ENCODE measurements around the gene MTMR2. TPM values are rescaled to one million over a fixed set of nuclear protein-coding genes. Genes with fewer than 3 reads are reported as not detected.

Gene MTMR2
- total and polyA plus RNA-seq, 2 donors (not counting 1 experiment from before 2014, with no cell fraction given): 29.2 to 48.2 TPM

DNA sequence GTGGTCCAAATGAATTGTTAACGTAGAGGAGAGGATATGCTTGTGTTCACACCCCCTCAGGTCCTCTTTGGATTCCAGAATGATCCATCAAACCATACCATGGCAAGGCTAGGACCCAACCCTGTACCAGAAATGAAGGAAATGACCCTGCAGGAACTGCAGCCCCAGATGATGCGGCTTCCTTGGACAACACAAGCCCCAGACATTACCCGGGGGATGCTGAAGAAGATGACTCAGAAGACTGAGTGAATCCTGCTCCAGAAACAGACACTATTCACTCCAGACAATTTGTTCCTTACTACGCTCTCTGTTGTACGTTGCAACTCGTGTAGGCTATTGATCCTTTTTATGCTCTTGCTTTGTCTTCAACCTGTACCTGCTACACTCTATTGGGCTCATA, 15.2 kb upstream of the MTMR2 start:
- H2AFZ ChIP-seq (ENCODE audit: low read length): no peak overlapping the region
- no peak overlapping the region for H3K27ac ChIP-seq (ENCODE audit: insufficient read depth, low read length)
- no peaks in the 10 kb centered on the region for H3K36me3 ChIP-seq (ENCODE audit: control insufficient read depth, insufficient read depth, low read length)
- H4K20me1 ChIP-seq (ENCODE audit: control insufficient read depth, extremely low read depth, insufficient read depth, low read length): no peaks in the 10 kb centered on the region
- no peak for TF ChIP-seq EZH2 (IDR thresholded peaks at IDR 0.05; ENCODE audit: low read length, missing control alignments)
- TF ChIP-seq, protein P1, sequence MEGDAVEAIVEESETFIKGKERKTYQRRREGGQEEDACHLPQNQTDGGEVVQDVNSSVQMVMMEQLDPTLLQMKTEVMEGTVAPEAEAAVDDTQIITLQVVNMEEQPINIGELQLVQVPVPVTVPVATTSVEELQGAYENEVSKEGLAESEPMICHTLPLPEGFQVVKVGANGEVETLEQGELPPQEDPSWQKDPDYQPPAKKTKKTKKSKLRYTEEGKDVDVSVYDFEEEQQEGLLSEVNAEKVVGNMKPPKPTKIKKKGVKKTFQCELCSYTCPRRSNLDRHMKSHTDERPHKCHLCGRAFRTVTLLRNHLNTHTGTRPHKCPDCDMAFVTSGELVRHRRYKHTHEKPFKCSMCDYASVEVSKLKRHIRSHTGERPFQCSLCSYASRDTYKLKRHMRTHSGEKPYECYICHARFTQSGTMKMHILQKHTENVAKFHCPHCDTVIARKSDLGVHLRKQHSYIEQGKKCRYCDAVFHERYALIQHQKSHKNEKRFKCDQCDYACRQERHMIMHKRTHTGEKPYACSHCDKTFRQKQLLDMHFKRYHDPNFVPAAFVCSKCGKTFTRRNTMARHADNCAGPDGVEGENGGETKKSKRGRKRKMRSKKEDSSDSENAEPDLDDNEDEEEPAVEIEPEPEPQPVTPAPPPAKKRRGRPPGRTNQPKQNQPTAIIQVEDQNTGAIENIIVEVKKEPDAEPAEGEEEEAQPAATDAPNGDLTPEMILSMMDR (conservative IDR thresholded peaks at IDR 0.05 in 1 of 2, IDR thresholded peaks at IDR 0.05 in 1 of 2; ENCODE audit: low read depth in 1 of 2, low read length in 2 of 2): no peak
- H3K4me1 ChIP-seq (ENCODE audit: control insufficient read depth, extremely low read depth, insufficient read depth, low read length): no peaks in the 10 kb centered on the region
- no peak for DNase-seq (ENCODE audit: low read depth in 2 of 2)
- H3K4me2 ChIP-seq (ENCODE audit: extremely low read depth, insufficient read depth, low read length): no peak overlapping the region
- no peaks in the 10 kb centered on the region for H3K27me3 ChIP-seq (ENCODE audit: control insufficient read depth, insufficient read depth, low read length)
- H3K9me3 ChIP-seq (ENCODE audit: control insufficient read depth, insufficient read depth, low read depth, low read length): no peaks in the 10 kb centered on the region
- H3K79me2 ChIP-seq (ENCODE audit: control insufficient read depth, insufficient read depth, low read length): no peaks in the 10 kb centered on the region
- no peak overlapping the region for H3K4me3 ChIP-seq (replicated peaks in 1 of 4; ENCODE audit: control extremely low read depth in 1 of 4, insufficient read depth in 1 of 4, low read depth in 3 of 4, low read length in 4 of 4)
- H3K9ac ChIP-seq (ENCODE audit: insufficient read depth, low read length): no peak overlapping the region

GRCh38 chr11:95937358-95937757, 13.5 kb upstream of the MTMR2 start:
- H3K4me2 ChIP-seq (ENCODE audit: extremely low read depth, insufficient read depth, low read length): no peak overlapping the region
- DNase-seq (ENCODE audit: low read depth in 2 of 2): peak in 1 of 2 donors; percentile 37
- H3K9me3 ChIP-seq (ENCODE audit: control insufficient read depth, insufficient read depth, low read depth, low read length): no peaks in the 10 kb centered on the region
- no peaks in the 10 kb centered on the region for H3K36me3 ChIP-seq (ENCODE audit: control insufficient read depth, insufficient read depth, low read length)
- no peaks in the 10 kb centered on the region for H3K27me3 ChIP-seq (ENCODE audit: control insufficient read depth, insufficient read depth, low read length)
- no peak overlapping the region for H3K9ac ChIP-seq (ENCODE audit: insufficient read depth, low read length)
- H3K79me2 ChIP-seq (ENCODE audit: control insufficient read depth, insufficient read depth, low read length): no peaks in the 10 kb centered on the region
- no peak overlapping the region for H2AFZ ChIP-seq (ENCODE audit: low read length)
- no peak overlapping the region for H3K4me3 ChIP-seq (replicated peaks in 1 of 4; ENCODE audit: control extremely low read depth in 1 of 4, insufficient read depth in 1 of 4, low read depth in 3 of 4, low read length in 4 of 4)
- H3K27ac ChIP-seq (ENCODE audit: insufficient read depth, low read length): no peak overlapping the region
- H4K20me1 ChIP-seq (ENCODE audit: control insufficient read depth, extremely low read depth, insufficient read depth, low read length): no peaks in the 10 kb centered on the region
- no peaks in the 10 kb centered on the region for H3K4me1 ChIP-seq (ENCODE audit: control insufficient read depth, extremely low read depth, insufficient read depth, low read length)
- no peak for TF ChIP-seq EZH2 (IDR thresholded peaks at IDR 0.05; ENCODE audit: low read length, missing control alignments)
- TF ChIP-seq, protein P1 (conservative IDR thresholded peaks at IDR 0.05 in 1 of 2, IDR thresholded peaks at IDR 0.05 in 1 of 2; ENCODE audit: low read depth in 1 of 2, low read length in 2 of 2): no peak

DNA sequence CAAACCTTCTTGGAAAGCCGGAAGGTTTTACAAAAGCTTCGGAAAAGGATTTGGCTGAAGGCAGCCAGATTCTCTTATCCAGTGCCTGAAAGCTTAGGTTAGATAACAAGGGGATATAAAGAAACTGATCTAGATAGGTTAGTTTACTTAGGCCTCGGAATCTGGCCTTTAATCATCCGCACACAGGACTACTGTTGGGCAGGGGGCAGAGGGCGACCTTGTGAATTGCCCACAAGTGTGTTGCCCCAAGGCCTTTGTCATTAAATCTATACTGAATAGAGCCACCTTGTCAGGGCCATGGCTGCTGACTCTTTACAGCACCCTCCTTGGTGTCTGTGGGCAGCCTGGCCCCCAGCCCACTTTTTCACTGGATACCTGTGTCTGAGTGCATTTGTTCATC, 9.7 kb upstream of the MTMR2 start:
- no peak overlapping the region for H2AFZ ChIP-seq (ENCODE audit: low read length)

More for the DNA sequence above, 9.7 kb upstream of the MTMR2 start:
- H3K27ac ChIP-seq (ENCODE audit: insufficient read depth, low read length): no peak overlapping the region
- H3K27me3 ChIP-seq (ENCODE audit: control insufficient read depth, insufficient read depth, low read length): no peaks in the 10 kb centered on the region
- no peak for DNase-seq (ENCODE audit: low read depth in 2 of 2)
- no peak overlapping the region for H3K9ac ChIP-seq (ENCODE audit: insufficient read depth, low read length)
- no peaks in the 10 kb centered on the region for H3K79me2 ChIP-seq (ENCODE audit: control insufficient read depth, insufficient read depth, low read length)
- H3K4me3 ChIP-seq (replicated peaks in 1 of 4; ENCODE audit: control extremely low read depth in 1 of 4, insufficient read depth in 1 of 4, low read depth in 3 of 4, low read length in 4 of 4): no peak overlapping the region
- TF ChIP-seq, protein P1 (conservative IDR thresholded peaks at IDR 0.05 in 1 of 2, IDR thresholded peaks at IDR 0.05 in 1 of 2; ENCODE audit: low read depth in 1 of 2, low read length in 2 of 2): no peak
- no peak for TF ChIP-seq EZH2 (IDR thresholded peaks at IDR 0.05; ENCODE audit: low read length, missing control alignments)
- no peaks in the 10 kb centered on the region for H3K4me1 ChIP-seq (ENCODE audit: control insufficient read depth, extremely low read depth, insufficient read depth, low read length)
- no peak overlapping the region for H3K4me2 ChIP-seq (ENCODE audit: extremely low read depth, insufficient read depth, low read length)
- H3K36me3 ChIP-seq (ENCODE audit: control insufficient read depth, insufficient read depth, low read length): no peaks in the 10 kb centered on the region
- no peaks in the 10 kb centered on the region for H3K9me3 ChIP-seq (ENCODE audit: control insufficient read depth, insufficient read depth, low read depth, low read length)
- no peaks in the 10 kb centered on the region for H4K20me1 ChIP-seq (ENCODE audit: control insufficient read depth, extremely low read depth, insufficient read depth, low read length)

All from fibroblast of lung (primary cell).